ENCODE data around the gene TMEM39A. TPM values are rescaled to one million over a fixed set of nuclear protein-coding genes. Genes with fewer than 3 reads are reported as not detected.

Gene TMEM39A
- polyA plus RNA-seq, 1 of the 3 experiments (the other 2 are of a cell fraction): 13.2 TPM

DNA sequence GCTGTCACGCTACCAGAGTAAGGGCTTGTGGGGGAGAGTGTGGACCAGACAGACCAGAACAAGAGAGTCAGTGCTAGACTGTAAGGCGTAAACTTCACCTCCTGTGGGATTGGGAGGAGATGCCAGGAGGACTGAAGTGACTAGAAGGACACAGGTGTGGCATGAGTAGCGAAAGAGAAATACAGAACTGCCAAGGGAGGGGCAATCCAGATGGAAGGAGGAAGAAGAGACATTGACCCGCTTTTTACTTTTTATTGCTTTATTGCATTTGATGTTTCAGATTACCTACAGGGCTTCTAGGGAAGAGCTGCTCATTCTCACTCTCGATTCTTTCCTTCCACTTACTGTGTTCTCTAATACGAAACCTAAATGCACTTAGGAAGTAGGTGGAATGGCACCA is 7.5 kb upstream of the TMEM39A start:
- peaks cover 0 to 18% of the 10 kb centered on the region in 2 experiments; a peak in 2 of 4 replicates for H3K4me1 ChIP-seq (ENCODE audit: control insufficient read depth in 1 of 2, insufficient read depth in 2 of 2, low read depth in 1 of 2, low read length in 1 of 2)
- no peak overlapping the region for H3K4me3 ChIP-seq (ENCODE audit: low read depth in 2 of 2, low read length in 1 of 2)
- H3K4me2 ChIP-seq: no peak overlapping the region
- H3K27ac ChIP-seq (ENCODE audit: low read depth in 2 of 2, low read length in 1 of 2): no peak overlapping the region
- H3K36me3 ChIP-seq (replicated peaks in 1 of 2; ENCODE audit: control insufficient read depth in 1 of 2, insufficient read depth in 2 of 2, low read length in 1 of 2): peaks cover 27% of the 10 kb centered on the region in 2 experiments
- no peak for TF ChIP-seq FOXM1 (IDR thresholded peaks at IDR 0.05; ENCODE audit: low read depth)
- no peak for TF ChIP-seq MEF2A (IDR thresholded peaks at IDR 0.05; ENCODE audit: borderline replicate concordance, low read depth)
- no peak for TF ChIP-seq FOSL2 (IDR thresholded peaks at IDR 0.05; ENCODE audit: borderline replicate concordance, low read depth)
- no peak for TF ChIP-seq SIN3A (IDR thresholded peaks at IDR 0.05; ENCODE audit: borderline replicate concordance, low read depth, low read length)
- TF ChIP-seq, protein P1, sequence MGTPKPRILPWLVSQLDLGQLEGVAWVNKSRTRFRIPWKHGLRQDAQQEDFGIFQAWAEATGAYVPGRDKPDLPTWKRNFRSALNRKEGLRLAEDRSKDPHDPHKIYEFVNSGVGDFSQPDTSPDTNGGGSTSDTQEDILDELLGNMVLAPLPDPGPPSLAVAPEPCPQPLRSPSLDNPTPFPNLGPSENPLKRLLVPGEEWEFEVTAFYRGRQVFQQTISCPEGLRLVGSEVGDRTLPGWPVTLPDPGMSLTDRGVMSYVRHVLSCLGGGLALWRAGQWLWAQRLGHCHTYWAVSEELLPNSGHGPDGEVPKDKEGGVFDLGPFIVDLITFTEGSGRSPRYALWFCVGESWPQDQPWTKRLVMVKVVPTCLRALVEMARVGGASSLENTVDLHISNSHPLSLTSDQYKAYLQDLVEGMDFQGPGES (IDR thresholded peaks at IDR 0.05; ENCODE audit: low read depth, low read length): no peak
- TF ChIP-seq MXI1 (IDR thresholded peaks at IDR 0.05; ENCODE audit: low read depth, low read length): no peak
- no peak for TF ChIP-seq GABPA (IDR thresholded peaks at IDR 0.05; ENCODE audit: low read depth)
- no peak for TF ChIP-seq RFX5 (IDR thresholded peaks at IDR 0.05; ENCODE audit: low read length)
- TF ChIP-seq NRF1 (IDR thresholded peaks at IDR 0.05; ENCODE audit: low read depth, low read length): no peak
- no peak for TF ChIP-seq TEAD4 (IDR thresholded peaks at IDR 0.05; ENCODE audit: borderline replicate concordance, insufficient read depth)
- no peak for TF ChIP-seq NFIC (IDR thresholded peaks at IDR 0.05; ENCODE audit: borderline replicate concordance)
- no peak for TF ChIP-seq FOXJ3 (CRISPR knock-in tag; IDR thresholded peaks at IDR 0.05)
- TF ChIP-seq, protein P2, sequence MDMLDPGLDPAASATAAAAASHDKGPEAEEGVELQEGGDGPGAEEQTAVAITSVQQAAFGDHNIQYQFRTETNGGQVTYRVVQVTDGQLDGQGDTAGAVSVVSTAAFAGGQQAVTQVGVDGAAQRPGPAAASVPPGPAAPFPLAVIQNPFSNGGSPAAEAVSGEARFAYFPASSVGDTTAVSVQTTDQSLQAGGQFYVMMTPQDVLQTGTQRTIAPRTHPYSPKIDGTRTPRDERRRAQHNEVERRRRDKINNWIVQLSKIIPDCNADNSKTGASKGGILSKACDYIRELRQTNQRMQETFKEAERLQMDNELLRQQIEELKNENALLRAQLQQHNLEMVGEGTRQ (IDR thresholded peaks at IDR 0.05; ENCODE audit: borderline replicate concordance, low read depth, low read length): no peak
- no peak for TF ChIP-seq RCOR1 (IDR thresholded peaks at IDR 0.05; ENCODE audit: low read length)
- TF ChIP-seq MAX (IDR thresholded peaks at IDR 0.05; ENCODE audit: low read depth): no peak
- no peak for TF ChIP-seq GATA2 (CRISPR knock-in tag; IDR thresholded peaks at IDR 0.05)
- TF ChIP-seq CHD2 (IDR thresholded peaks at IDR 0.05; ENCODE audit: low read length, partially characterized antibody): no peak
- TF ChIP-seq JUND (IDR thresholded peaks at IDR 0.05): no peak
- TF ChIP-seq TCF12 (IDR thresholded peaks at IDR 0.05): no peak
- no peak for TF ChIP-seq RXRA (IDR thresholded peaks at IDR 0.05; ENCODE audit: borderline replicate concordance, low read depth)
- ChIA-PET POLR2A (interaction anchor here (1.0 kb wide), 1 partner anchor 27 kb away, joined by 3 read pairs; the partner anchor contains the start of gene TIMMDC1), CTCF (interaction anchor here (1.4 kb wide), 2 partner anchors 11 to 210 kb away, joined by 3 to 6 read pairs; no protein-coding TSS in a partner anchor)
- H3F3A ChIP-seq (replicated peaks; ENCODE audit: insufficient read depth): no peaks in the 10 kb centered on the region
- no peaks in the 10 kb centered on the region; the same call in 1 of the 2 replicates for H3K79me2 ChIP-seq (ENCODE audit: insufficient read depth)
- no peak for DNase-seq
- no peak overlapping the region for H3K9ac ChIP-seq
- no peaks in the 10 kb centered on the region for H3K9me3 ChIP-seq
- H3K9me2 ChIP-seq: no peaks in the 10 kb centered on the region
- H2AFZ ChIP-seq (ENCODE audit: low read depth): no peak overlapping the region
- H3K27me3 ChIP-seq (ENCODE audit: insufficient read depth): no peaks in the 10 kb centered on the region
- no peaks in the 10 kb centered on the region for H4K20me1 ChIP-seq (ENCODE audit: insufficient read depth)
- WGBS (ENCODE audit: low lambda C conversion rate): 94% methylated on average over 6 of the region's 6 CpGs
